ENCODE measurements around the gene GNAI1. TPM values are rescaled to one million over a fixed set of nuclear protein-coding genes. Genes with fewer than 3 reads are reported as not detected.

GNAI1 gene
- total and polyA plus RNA-seq, 2 of the 13 experiments (the other 11 are each of a cell fraction or from before 2014, with no cell fraction given), result 3.5 to 5.7 TPM

DNA sequence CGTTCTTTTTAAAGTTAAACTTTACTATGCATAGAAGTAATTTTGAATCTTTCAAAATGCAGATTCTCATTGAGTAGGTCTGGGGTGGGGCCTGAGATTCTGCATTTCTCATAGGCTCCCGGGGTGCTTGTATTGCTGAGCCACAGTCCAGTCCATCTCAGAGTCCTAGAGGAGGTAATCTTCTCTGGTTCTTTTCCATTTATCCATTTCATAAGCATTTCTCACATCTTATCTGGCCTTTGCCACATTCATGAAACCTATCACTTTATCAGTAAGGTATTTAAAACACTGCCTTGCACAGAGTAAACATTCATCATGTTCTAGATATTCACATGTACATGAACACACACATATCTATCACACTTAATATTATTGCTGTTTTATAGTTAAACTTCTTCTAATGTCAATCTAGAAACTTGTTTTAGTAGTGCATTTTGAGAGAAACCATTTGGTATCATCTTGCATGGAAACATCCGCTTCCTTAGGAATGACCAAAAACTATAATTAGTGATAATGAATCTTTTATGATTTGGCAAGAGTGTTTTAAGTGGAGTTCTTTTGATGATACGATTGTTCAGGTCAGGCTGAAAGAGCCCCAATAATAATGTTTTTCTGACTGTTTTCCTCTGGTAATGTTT lies 12.0 kb downstream of the GNAI1 start (continued):
- no peak for TF ChIP-seq EHMT2 (IDR thresholded peaks at IDR 0.05; ENCODE audit: borderline replicate concordance, low read depth, low read length)
- TF ChIP-seq, protein P1, sequence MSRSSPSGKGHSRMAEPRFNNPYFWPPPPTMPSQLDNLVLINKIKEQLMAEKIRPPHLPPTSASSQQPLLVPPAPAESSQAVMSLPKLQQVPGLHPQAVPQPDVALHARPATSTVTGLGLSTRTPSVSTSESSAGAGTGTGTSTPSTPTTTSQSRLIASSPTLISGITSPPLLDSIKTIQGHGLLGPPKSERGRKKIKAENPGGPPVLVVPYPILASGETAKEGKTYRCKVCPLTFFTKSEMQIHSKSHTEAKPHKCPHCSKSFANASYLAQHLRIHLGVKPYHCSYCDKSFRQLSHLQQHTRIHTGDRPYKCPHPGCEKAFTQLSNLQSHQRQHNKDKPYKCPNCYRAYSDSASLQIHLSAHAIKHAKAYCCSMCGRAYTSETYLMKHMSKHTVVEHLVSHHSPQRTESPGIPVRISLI (CRISPR knock-in tag; IDR thresholded peaks at IDR 0.05; ENCODE audit: borderline replicate concordance), result no peak
- TF ChIP-seq, protein P2, sequence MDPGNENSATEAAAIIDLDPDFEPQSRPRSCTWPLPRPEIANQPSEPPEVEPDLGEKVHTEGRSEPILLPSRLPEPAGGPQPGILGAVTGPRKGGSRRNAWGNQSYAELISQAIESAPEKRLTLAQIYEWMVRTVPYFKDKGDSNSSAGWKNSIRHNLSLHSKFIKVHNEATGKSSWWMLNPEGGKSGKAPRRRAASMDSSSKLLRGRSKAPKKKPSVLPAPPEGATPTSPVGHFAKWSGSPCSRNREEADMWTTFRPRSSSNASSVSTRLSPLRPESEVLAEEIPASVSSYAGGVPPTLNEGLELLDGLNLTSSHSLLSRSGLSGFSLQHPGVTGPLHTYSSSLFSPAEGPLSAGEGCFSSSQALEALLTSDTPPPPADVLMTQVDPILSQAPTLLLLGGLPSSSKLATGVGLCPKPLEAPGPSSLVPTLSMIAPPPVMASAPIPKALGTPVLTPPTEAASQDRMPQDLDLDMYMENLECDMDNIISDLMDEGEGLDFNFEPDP (CRISPR knock-in tag; conservative IDR thresholded peaks at IDR 0.05), result no peak

DNA sequence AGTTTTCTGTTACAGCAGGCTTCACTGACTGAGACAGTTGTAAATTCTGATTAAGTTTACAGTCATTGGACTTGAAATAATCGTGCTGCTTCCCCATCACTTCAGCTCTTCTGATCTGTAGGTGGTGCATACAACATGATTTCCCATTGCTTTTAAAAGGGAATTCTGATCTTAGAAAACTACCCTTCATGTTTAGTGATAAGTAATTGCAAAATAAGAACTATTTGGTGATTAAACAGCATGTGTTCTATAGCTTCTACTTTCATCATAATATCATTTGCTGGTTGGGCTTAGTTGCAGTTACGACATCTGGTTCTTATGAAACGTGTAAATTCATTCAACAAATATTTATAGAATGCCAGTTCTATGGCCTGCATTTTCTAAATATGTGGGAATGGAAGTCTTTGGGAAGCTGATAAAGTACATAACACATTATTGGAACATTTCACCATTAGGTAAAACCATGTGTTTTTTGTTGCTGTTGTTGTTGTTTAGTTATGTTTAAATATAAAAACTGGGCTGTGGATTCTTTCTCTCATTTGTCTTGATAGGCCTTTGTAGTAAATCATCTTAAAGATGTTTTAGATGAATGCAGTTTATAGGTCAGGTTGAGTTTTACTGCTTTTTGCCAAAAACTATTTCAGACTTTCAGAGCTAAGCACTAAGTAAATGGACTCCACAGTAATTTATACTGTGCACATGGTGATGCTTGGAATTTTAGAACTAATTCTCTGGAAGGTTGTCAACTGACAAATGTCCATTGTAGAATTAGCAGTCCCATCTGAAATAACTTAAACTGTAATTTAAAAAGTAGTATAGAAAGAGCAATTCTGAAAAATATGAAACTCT lies 13.1 kb downstream of the GNAI1 start:
- ATAC-seq, result no peak

More for the DNA sequence above, 13.1 kb downstream of the GNAI1 start:
- Histone ChIP-seq H3K4me1 (ENCODE audit: insufficient read depth, low read length) (peaks cover 7% of the 10 kb centered on the region), H3K27ac (ENCODE audit: extremely low read length, insufficient read depth, low read length) (no peak overlapping the region), H2AFZ (ENCODE audit: low read length) (no peak overlapping the region), H3K4me3 (replicated peaks in 1 of 3; ENCODE audit: insufficient read depth in 1 of 3, low read depth in 2 of 3, low read length in 3 of 3) (no peak overlapping the region), H3K27me3 (ENCODE audit: control insufficient read depth in 1 of 2, insufficient read depth in 2 of 2, low read length in 2 of 2) (no peaks in the 10 kb centered on the region), H3K36me3 (replicated peaks in 1 of 2; ENCODE audit: control insufficient read depth in 1 of 2, insufficient read depth in 2 of 2, low read length in 2 of 2) (no peaks in the 10 kb centered on the region), H3K4me2 (ENCODE audit: low read depth, low read length) (no peak overlapping the region), H4K20me1 (ENCODE audit: insufficient read depth, low read length) (no peaks in the 10 kb centered on the region), H3K79me2 (ENCODE audit: insufficient read depth, low read length) (no peaks in the 10 kb centered on the region), H3K9ac (ENCODE audit: insufficient read depth, low read depth, low read length) (no peak overlapping the region), H3K9me3 (ENCODE audit: low read length) (no peaks in the 10 kb centered on the region)
- no peak for DNase-seq (ENCODE audit: low spot score)
- ChIA-PET POLR2A (no interaction called here), CTCF (ENCODE audit: low intra/inter-chr PET ratio, low total read pairs) (no interaction called here)
- FAIRE-seq, result no peak
- BruUV-seq (replicated peaks), result no TSS peak
- in situ Hi-C loops (cut with HindIII; ENCODE audit: extremely low pct_ligation_motif_present, low pct_unique_long_range_greater_than_20kb) (no loop called here), intact Hi-C loops (cut with micrococcal nuclease; ENCODE audit: unreplicated experiment) (no loop called here)
- TF ChIP-seq TEAD2 (CRISPR knock-in tag; IDR thresholded peaks at IDR 0.05), result no peak
- TF ChIP-seq CEBPB (IDR thresholded peaks at IDR 0.05; ENCODE audit: borderline replicate concordance, low read depth, low read length), result 0 out of 2 replicates have a peak, but pooled peaks have one; percentile 24
- WGBS (ENCODE audit: low lambda C conversion rate), result 77% methylated on average over 3 of the region's 3 CpGs
